ENCODE results near the gene SLU7. TPM values are rescaled to one million over a fixed set of nuclear protein-coding genes. Genes with fewer than 3 reads are reported as not detected.

SLU7 gene
- total and polyA plus RNA-seq, 9 of the 15 experiments (the other 6 are each of a cell fraction or from before 2014, with no cell fraction given), result 42.1 to 65.7 (median 54.8) TPM

GRCh38 chr5:160363660-160364395, 55.1 kb downstream of the SLU7 start (continued):
- TF ChIP-seq MGA (IDR thresholded peaks at IDR 0.05) (peak; percentile 92), SMARCB1 (IDR thresholded peaks at IDR 0.05; ENCODE audit: insufficient read length, low read depth) (no peak), BHLHE40 (IDR thresholded peaks at IDR 0.05; ENCODE audit: low read length) (peak; percentile 91), EGR1 (conservative IDR thresholded peaks at IDR 0.05) (peak; percentile 30; the same call in 1 of the 2 replicates), ZBTB17 (CRISPR knock-in tag; IDR thresholded peaks at IDR 0.05) (0 out of 2 replicates have a peak, but pooled peaks have one; percentile 29), NCOA4 (IDR thresholded peaks at IDR 0.05; ENCODE audit: partially characterized antibody) (no peak), POLR2AphosphoS2 (IDR thresholded peaks at IDR 0.05; ENCODE audit: low read length) (no peak), ZNF347 (CRISPR knock-in tag; IDR thresholded peaks at IDR 0.05; ENCODE audit: low read depth) (no peak), E2F5 (CRISPR knock-in tag; IDR thresholded peaks at IDR 0.05) (peak; percentile 61; the same call in 1 of the 2 replicates), CREM (IDR thresholded peaks at IDR 0.05; ENCODE audit: low read depth) (0 out of 2 replicates have a peak, but pooled peaks have one; percentile 33), ZNF583 (CRISPR knock-in tag; IDR thresholded peaks at IDR 0.05) (0 out of 2 replicates have a peak, but pooled peaks have one; percentile 37), ATF4 (CRISPR knock-in tag; IDR thresholded peaks at IDR 0.05) (no peak), CEBPG (CRISPR knock-in tag; IDR thresholded peaks at IDR 0.05) (no peak), CEBPG (tag; conservative IDR thresholded peaks at IDR 0.05 in 1 of 2, IDR thresholded peaks at IDR 0.05 in 1 of 2) (0 out of 4 replicates have a peak, but pooled peaks of 1 of the 2 experiments have one; percentile 14), U2AF1 (optimal IDR thresholded peaks at IDR 0.05; ENCODE audit: low read depth, low read length) (no peak)
